A549 (cell line): Measurements from ENCODE around the gene MEI1. TPM values are rescaled to one million over a fixed set of nuclear protein-coding genes. Genes with fewer than 3 reads are reported as not detected.

ENCODE experiments used
- ATAC-seq, 2 experiments: fragments of 200-7000 bp in 1 of 2; fragments of >200 bp in 1 of 2; cut with Nextera tagmentation in 1 of 2; cut with Tn5 transposase in 1 of 2; 3 replicates each; pipeline versions ENCODE4 v1.8.0 to v1.9.1; 2018 to 2020; ENCODE audit warnings: mild to moderate bottlenecking in 1 of 2, moderate library complexity in 1 of 2
- CTCF ChIA-PET: fragments of 300-600 bp; sonication (Branson Sonifier 250); formaldehyde crosslinking; extraction: SDS; loops from one replicate; lab custom pipeline; 2021; ENCODE audit warnings: antibody characterized with exemption, inconsistent platforms; lab: Yijun Ruan, JAX
- POLR2A ChIA-PET: fragments of 350-600 bp; formaldehyde crosslinking; extraction: SDS; loops from one replicate; lab custom pipeline; 2021; ENCODE audit warnings: antibody characterized with exemption, inconsistent platforms; lab: Yijun Ruan, JAX
- DNase-seq, 2 experiments: peaks; one replicate each; pipeline versions ENCODE4 v3.0.0 to v3.0.0-alpha.2; 2011 to 2016; ENCODE audit warnings: low read depth in 1 of 2, low spot score in 1 of 2
- FAIRE-seq: peaks from 2 replicates; lab custom pipeline; 2011; peaks lifted over from hg19 to GRCh38; lab: Jason Lieb, UNC
- H3K27ac ChIP-seq, 2 experiments: fragments of >200 bp; sonication (Bioruptor Twin); formaldehyde crosslinking; 3 replicates each; pipeline ENCODE4 v1.5.1; 2016 to 2017
- H3K4me1 ChIP-seq: fragments of >200 bp; sonication (Bioruptor Twin); formaldehyde crosslinking; 3 replicates; pipeline ENCODE4 v1.6.1; 2016
- H3K4me2 ChIP-seq: fragments of >200 bp; sonication (Bioruptor Twin); formaldehyde crosslinking; 3 replicates; pipeline ENCODE4 v1.6.1; 2016
- H3K4me3 ChIP-seq: fragments of >200 bp; sonication (Bioruptor Twin); formaldehyde crosslinking; 3 replicates; pipeline ENCODE4 v1.5.1; 2016
- H3K9me3 ChIP-seq: fragments of >200 bp; sonication (Bioruptor Twin); formaldehyde crosslinking; 3 replicates; pipeline ENCODE4 v1.6.1; 2016
- CBX8 ChIP-seq: fragments of 200-600 bp; sonication (generic); IDR thresholded peaks from 2 replicates; pipeline ENCODE4 v1.6.1; 2016
- CEBPB ChIP-seq, 2 experiments: fragments of >200 bp in 1 of 2; sonication (Bioruptor Twin) in 1 of 2; formaldehyde crosslinking in 1 of 2; IDR thresholded peaks; 2 replicates each; pipeline ENCODE4 v1.6.1; 2012 to 2016
- CHD4 ChIP-seq: fragments of 200-600 bp; sonication (generic); IDR thresholded peaks from 2 replicates; pipeline ENCODE4 v1.6.1; 2016; ENCODE audit warnings: antibody characterized with exemption, mild to moderate bottlenecking, borderline replicate concordance
- CTCF ChIP-seq: fragments of >200 bp; sonication (Bioruptor Twin); formaldehyde crosslinking; IDR thresholded peaks from 3 replicates; pipeline ENCODE4 v1.5.1; 2016
- FOSL2 ChIP-seq, 2 experiments: fragments of 450-650 bp in 1 of 2; fragments of >200 bp in 1 of 2; sonication (Bioruptor Twin) in 1 of 2; formaldehyde crosslinking; IDR thresholded peaks; 2 replicates each; pipeline versions ENCODE4 v1.5.0 to v1.6.1; 2016 to 2020; ENCODE audit warnings: mild to moderate bottlenecking in 1 of 2, moderate library complexity in 1 of 2
- FOXS1 ChIP-seq: fragments of 250-450 bp; sonication (Bioruptor Pico); IDR thresholded peaks from 2 replicates; pipeline ENCODE4 v1.5.0; 2020; ENCODE audit warnings: mild to moderate bottlenecking, moderate library complexity
- KDM1A ChIP-seq: fragments of 200-600 bp; sonication (generic); IDR thresholded peaks from 2 replicates; pipeline ENCODE4 v1.6.1; 2016; ENCODE audit warnings: low read depth, mild to moderate bottlenecking
- MAFK ChIP-seq: fragments of 450-650 bp; IDR thresholded peaks from 2 replicates; pipeline ENCODE4 v1.6.1; 2014; ENCODE audit not compliant: partially characterized antibody
- MYC ChIP-seq: IDR thresholded peaks from 2 replicates; pipeline ENCODE4 v1.6.1; 2012; ENCODE audit warnings: mild to moderate bottlenecking, inconsistent platforms, low read length, improper control_type of control experiment, borderline replicate concordance
- NR3C1 ChIP-seq: fragments of >200 bp; sonication (Bioruptor Twin); formaldehyde crosslinking; IDR thresholded peaks from 3 replicates; pipeline ENCODE4 v1.6.1; 2017
- PBX3 ChIP-seq: IDR thresholded peaks from 2 replicates; pipeline ENCODE4 v1.6.1; 2012
- RAD21 ChIP-seq, 2 experiments: fragments of >200 bp in 1 of 2; sonication (Bioruptor Twin) in 1 of 2; formaldehyde crosslinking in 1 of 2; IDR thresholded peaks in 1 of 2; conservative IDR thresholded peaks in 1 of 2; 2 replicates in 1 of 2; 3 replicates in 1 of 2; pipeline ENCODE4 v1.6.1; 2012 to 2018; ENCODE audit warnings: inconsistent platforms in 1 of 2
- RARB ChIP-seq: fragments of 250-450 bp; sonication (Bioruptor Pico); IDR thresholded peaks from 2 replicates; pipeline ENCODE4 v1.8.0; 2021; ENCODE audit warnings: mild to moderate bottlenecking, moderate library complexity
- RCOR1 ChIP-seq: fragments of 150-350 bp; IDR thresholded peaks from 2 replicates; pipeline ENCODE4 v1.6.1; 2014; ENCODE audit warnings: antibody characterized with exemption, low read length, low read depth
- REST ChIP-seq: fragments of 200-600 bp; sonication (generic); IDR thresholded peaks from 2 replicates; pipeline ENCODE4 v1.6.1; 2016; ENCODE audit warnings: antibody characterized with exemption, mild to moderate bottlenecking, moderate library complexity
- ZSCAN20 ChIP-seq: fragments of 250-450 bp; sonication (Bioruptor Pico); IDR thresholded peaks from 2 replicates; pipeline ENCODE4 v1.8.0; 2022; ENCODE audit warnings: mild to moderate bottlenecking, moderate library complexity
- WGBS: methylation state at CpG from one replicate; pipeline ENCODE4 v1.1.6; 2017; ENCODE audit errors: missing lambda C conversion rate; 5-methylcytosine and 5-hydroxymethylcytosine counted together
- polyA plus RNA-seq, 4 experiments: library from polyadenylated mRNA; depleted of rRNA in 3 of 4; stranded (reverse); fragments of >200 nt; fragmentation: RNase III in 1 of 4; extraction: RNeasy Plus Mini Kit Qiagen cat#74134 plus additional on column Dnase treatment in 1 of 4; gene quantifications; 2 replicates in 3 of 4; 3 replicates in 1 of 4; pipeline ENCODE4 v1.2.3, GENCODE V29; 2011 to 2017
- TF ChIP-seq, protein P1 (sequence below): IDR thresholded peaks from 2 replicates; pipeline ENCODE4 v1.6.1; 2012
- TF ChIP-seq, protein P2 (sequence below): IDR thresholded peaks from 2 replicates; pipeline ENCODE4 v1.6.1; 2012; ENCODE audit warnings: low read depth, borderline replicate concordance
- TF ChIP-seq, protein P3 (sequence below): fragments of 150-350 bp; IDR thresholded peaks from 2 replicates; pipeline ENCODE4 v1.6.1; 2014; ENCODE audit warnings: low read depth, mild to moderate bottlenecking, low read length
- TF ChIP-seq, protein P4 (sequence below): fragments of 450-650 bp; IDR thresholded peaks from 2 replicates; pipeline ENCODE4 v1.6.1; 2014; ENCODE audit warnings: antibody characterized with exemption
- TF ChIP-seq, protein P5 (sequence below): fragments of 250-450 bp; sonication (Bioruptor Pico); IDR thresholded peaks from 2 replicates; pipeline ENCODE4 v1.5.0; 2021; ENCODE audit warnings: mild to moderate bottlenecking, moderate library complexity, borderline replicate concordance

Gene MEI1
- polyA plus RNA-seq, 2 of the 4 experiments (the other 2 are of a cell fraction): 0.12 TPM; not detected in 1

GRCh38 chr22:41742918-41743317, 43.6 kb downstream of the MEI1 start (continued):
- TF ChIP-seq REST: no peak

- 7% methylated on average over 3 of the region's 3 CpGs for WGBS
- 0 out of 3 replicates have a peak, but pooled peaks cover 2% of the 10 kb centered on the region for H3K4me1 ChIP-seq
- H3K27ac ChIP-seq: no peak overlapping the region
- TF ChIP-seq PBX3: no peak
- TF ChIP-seq CTCF: no peak
- TF ChIP-seq CBX8: no peak
- no peak for TF ChIP-seq MYC
- TF ChIP-seq, protein P1, sequence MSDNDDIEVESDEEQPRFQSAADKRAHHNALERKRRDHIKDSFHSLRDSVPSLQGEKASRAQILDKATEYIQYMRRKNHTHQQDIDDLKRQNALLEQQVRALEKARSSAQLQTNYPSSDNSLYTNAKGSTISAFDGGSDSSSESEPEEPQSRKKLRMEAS: no peak
- TF ChIP-seq CEBPB (IDR thresholded peaks at IDR 0.05): no peak
- TF ChIP-seq, protein P2, sequence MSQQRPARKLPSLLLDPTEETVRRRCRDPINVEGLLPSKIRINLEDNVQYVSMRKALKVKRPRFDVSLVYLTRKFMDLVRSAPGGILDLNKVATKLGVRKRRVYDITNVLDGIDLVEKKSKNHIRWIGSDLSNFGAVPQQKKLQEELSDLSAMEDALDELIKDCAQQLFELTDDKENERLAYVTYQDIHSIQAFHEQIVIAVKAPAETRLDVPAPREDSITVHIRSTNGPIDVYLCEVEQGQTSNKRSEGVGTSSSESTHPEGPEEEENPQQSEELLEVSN: no peak
- TF ChIP-seq FOSL2 (IDR thresholded peaks at IDR 0.05): no peak
- TF ChIP-seq FOSL2 (CRISPR knock-in tag; IDR thresholded peaks at IDR 0.05): no peak
- no peak for TF ChIP-seq RCOR1
- no peak for TF ChIP-seq RAD21 (conservative IDR thresholded peaks at IDR 0.05 in 1 of 2, IDR thresholded peaks at IDR 0.05 in 1 of 2)
- no peak for TF ChIP-seq ZSCAN20 (CRISPR knock-in tag)
- TF ChIP-seq, protein P3, sequence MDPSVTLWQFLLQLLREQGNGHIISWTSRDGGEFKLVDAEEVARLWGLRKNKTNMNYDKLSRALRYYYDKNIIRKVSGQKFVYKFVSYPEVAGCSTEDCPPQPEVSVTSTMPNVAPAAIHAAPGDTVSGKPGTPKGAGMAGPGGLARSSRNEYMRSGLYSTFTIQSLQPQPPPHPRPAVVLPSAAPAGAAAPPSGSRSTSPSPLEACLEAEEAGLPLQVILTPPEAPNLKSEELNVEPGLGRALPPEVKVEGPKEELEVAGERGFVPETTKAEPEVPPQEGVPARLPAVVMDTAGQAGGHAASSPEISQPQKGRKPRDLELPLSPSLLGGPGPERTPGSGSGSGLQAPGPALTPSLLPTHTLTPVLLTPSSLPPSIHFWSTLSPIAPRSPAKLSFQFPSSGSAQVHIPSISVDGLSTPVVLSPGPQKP: no peak
- TF ChIP-seq KDM1A: no peak
- no peak for TF ChIP-seq FOXS1 (CRISPR knock-in tag)
- TF ChIP-seq, protein P4, sequence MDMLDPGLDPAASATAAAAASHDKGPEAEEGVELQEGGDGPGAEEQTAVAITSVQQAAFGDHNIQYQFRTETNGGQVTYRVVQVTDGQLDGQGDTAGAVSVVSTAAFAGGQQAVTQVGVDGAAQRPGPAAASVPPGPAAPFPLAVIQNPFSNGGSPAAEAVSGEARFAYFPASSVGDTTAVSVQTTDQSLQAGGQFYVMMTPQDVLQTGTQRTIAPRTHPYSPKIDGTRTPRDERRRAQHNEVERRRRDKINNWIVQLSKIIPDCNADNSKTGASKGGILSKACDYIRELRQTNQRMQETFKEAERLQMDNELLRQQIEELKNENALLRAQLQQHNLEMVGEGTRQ: no peak
- TF ChIP-seq NR3C1: no peak
- no peak for TF ChIP-seq MAFK
- TF ChIP-seq, protein P5, sequence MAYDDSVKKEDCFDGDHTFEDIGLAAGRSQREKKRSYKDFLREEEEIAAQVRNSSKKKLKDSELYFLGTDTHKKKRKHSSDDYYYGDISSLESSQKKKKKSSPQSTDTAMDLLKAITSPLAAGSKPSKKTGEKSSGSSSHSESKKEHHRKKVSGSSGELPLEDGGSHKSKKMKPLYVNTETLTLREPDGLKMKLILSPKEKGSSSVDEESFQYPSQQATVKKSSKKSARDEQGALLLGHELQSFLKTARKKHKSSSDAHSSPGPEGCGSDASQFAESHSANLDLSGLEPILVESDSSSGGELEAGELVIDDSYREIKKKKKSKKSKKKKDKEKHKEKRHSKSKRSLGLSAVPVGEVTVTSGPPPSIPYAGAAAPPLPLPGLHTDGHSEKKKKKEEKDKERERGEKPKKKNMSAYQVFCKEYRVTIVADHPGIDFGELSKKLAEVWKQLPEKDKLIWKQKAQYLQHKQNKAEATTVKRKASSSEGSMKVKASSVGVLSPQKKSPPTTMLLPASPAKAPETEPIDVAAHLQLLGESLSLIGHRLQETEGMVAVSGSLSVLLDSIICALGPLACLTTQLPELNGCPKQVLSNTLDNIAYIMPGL (CRISPR knock-in tag): no peak
- no peak for TF ChIP-seq RARB (CRISPR knock-in tag)
- no peak for TF ChIP-seq CHD4
- no peak overlapping the region for H3K4me2 ChIP-seq
- FAIRE-seq (no peak), DNase-seq (no peak), ATAC-seq (no peak)
- CTCF ChIA-PET: interaction anchor here (0.6 to 3.5 kb wide), 35 partner anchors 10 to 1700 kb away, joined by 3 to 24 read pairs (median 5); partner anchors contain the start of genes CCDC134, CENPM, MEI1 and SREBF2
- no peak overlapping the region for H3K4me3 ChIP-seq
- POLR2A ChIA-PET: no interaction called here
- no peaks in the 10 kb centered on the region for H3K9me3 ChIP-seq
Measured at GRCh38 chr22:41745968-41746367, 46.7 kb downstream of the MEI1 start.
